Stimulated activated CD4-positive, alpha-beta T cell treated with anti-CD3 and anti-CD28 coated beads, Interleukin-4, amount 100 ng/mL, for 24 hours (primary cell): ENCODE data around the gene CMIP.

Experiments used
- DNase-seq: peaks from one replicate; pipeline ENCODE4 v3.0.0-alpha.2; 2020

Gene CMIP

GRCh38 chr16:81448154-81449131 is 3.8 kb downstream of the CMIP start:
- DNase-seq: no peak

- no peak for DNase-seq
Observed at GRCh38 chr16:81449241-81449640, 4.6 kb downstream of the CMIP start.

GRCh38 chr16:81449899-81450608 is 5.4 kb downstream of the CMIP start:
- DNase-seq: no peak

DNA sequence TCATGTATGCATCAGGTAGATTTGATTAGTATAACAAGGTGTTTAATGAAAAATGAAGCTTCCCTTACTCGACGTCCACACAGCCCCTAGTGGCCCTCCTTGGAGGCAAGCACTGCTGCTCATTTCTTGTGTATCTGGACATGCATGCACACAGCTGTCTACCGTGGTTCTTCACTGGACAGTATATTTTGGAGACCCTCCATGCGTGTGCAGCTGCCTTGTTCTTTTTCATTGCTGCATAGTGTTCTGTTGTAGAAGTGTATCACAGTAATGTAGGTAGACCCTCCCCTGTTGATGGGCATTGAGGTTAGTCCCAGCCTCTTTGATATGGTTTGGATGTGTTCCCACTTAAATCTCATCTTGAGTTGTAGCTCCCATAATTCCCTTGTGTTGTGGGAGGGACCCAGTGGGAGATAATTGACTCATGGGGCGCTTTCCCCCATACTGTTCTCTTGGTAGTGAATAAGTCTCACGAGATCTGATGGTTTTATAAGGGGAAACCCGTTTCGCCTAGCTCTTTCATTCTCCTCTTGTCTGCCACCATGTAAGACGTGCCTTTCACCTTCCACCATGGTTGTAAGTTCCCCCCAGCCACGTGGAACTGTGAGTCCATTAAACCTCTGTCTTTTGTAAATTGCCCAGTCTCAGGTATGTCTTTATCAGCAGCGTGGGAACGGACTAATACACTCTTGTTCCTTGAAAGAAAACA is 6.3 kb downstream of the CMIP start:
- no peak for DNase-seq

GRCh38 chr16:81451753-81452680 is 7.4 kb downstream of the CMIP start:
- peak; percentile 42 for DNase-seq

DNA sequence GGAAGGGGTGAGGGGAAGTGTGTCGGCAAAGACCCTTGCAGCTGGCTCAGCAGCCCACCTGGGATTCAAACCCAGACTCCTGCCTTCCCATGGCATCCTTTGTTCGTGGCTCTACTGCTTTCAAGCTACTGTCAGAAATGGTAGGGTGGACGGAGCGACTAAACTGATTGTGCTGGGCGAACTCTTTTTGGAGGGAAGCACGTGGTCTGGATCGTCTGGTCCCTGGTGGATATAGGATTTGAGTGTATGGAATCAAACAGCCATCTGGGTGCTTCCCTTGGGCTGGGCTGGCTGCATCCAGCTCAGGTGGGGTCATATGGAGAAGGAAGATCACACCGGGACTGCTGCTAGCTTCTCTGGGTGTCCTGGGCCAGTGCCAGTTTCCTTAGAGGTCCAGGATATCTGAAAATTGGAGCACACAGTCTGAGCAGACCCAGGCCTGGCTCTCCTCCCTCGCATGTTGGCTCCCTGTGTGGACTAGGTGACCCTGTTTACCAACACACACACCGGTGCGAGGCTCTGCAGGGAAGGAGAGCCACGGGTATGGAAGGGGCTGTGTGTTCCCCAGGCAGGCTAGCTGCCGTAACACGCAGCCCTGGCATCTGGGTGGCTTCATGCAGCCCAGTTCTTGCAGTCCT is 8.6 kb downstream of the CMIP start:
- no peak for DNase-seq

DNA sequence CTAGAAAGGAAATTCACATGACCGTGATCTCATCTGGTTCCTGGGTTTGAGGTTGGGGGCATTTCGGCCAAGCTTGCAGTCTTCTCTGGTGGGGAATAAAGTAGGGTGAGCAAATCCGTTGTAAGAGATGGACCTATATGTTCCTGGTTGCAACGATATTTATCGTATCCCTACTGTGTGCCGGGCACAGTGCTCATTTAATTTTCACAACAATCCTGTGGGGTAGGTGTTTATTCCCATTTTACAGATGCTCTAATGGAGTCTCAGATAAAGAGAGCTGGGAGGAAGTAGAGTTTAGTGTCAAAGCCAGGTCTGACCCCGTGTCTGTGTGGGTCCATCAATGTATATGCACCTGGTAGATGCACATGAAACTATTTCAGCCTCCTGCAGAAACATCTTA is 9.4 kb downstream of the CMIP start:
- DNase-seq: no peak

DNA sequence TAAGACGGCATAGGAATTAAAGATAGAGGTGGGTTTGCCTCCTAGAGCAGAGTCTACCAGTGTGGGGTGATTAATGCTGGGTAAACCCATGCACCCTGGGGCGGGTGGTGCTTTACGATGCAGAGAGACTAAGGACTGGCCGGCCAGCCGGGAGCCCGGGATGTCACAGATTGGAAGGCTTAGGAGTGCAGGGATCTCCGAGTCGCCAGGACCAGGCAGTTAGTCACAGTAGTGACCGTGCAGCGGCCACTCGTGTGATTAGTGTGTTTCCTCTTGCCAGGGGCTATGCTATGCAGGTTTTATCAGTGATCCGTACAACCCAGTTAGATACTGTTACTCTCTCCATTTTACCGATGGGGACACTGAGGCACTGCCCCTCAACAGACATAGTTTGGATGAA is 10.4 kb downstream of the CMIP start:
- DNase-seq: no peak

DNA sequence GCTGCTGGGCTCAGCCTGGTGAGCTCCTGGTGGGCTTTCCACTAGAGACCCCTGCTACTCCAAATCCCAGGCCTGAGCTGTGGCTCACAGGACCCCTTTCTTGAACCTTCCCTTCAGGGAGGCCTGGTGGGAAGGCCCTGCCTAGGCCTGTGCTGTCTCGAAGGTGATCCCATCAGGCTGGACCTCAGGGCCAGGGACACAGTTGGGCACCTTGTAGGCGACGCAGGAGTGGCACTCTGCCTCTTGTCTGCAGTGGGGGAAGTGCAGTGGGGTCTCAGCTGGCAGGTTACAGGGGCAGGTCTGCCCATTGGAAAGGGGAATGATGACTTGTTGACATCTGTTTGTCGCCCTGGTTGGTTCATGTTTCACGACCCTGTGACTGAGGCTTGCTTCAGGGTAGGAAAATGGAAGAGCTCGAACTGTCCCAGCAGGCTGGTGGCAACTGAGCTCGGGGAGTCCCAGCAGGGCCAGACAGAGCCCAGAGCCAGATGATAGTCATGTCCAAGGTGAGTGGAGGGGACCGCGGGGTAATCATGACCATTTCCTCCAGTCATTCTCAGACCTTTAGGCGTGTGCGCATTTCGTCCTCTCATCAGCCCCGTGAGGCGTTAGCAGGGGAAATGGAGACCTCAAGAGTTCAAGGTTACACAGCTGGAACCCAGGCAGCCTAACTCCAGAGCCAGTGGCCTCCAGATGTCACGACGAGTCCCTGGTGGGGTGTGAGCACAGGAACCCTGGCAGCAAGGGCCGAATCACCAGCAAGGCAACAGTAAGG is 11.3 kb downstream of the CMIP start:
- no peak for DNase-seq

GRCh38 chr16:81456523-81457325 is 12.1 kb downstream of the CMIP start:
- no peak for DNase-seq

DNA sequence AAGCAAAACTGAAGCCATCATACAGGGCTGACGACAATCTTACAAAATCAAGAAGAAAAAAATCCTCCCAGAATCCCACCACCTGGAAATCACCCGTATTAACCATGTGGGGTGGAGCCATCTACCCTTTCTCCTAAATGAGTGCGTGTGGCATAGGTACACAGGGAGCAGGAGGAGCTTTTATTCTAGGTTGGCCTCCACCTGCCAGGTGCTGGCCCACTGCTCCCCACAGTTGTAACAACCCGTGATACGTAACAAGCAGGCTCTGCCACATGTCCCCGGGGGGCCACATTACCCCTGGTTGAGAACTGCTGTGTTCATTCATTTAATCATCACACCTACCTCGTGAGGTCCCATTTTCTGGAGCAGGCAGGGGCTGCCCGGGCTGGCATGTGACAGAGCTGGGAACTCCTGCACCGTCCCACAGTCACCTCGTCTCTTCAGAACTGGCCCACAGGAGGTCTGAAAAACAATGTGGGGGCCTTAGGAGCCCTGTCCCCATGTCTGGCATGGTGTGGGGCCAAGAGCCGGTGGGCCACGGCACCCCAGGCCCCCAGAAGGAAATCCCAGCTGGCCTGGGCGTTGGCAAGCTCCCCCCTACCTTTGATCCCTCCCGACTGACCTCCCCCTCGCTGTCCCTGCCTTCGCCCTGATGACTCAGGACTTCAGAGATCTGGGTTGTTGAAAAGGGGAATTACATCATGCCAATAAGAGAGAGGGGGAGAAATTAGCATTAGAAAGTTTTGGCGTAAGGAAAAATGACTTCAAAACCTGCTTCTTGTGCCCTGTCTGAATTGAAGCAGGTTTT is 12.9 kb downstream of the CMIP start:
- no peak for DNase-seq

- DNase-seq: no peak
Observed at GRCh38 chr16:81458149-81458669, 13.6 kb downstream of the CMIP start.

DNA sequence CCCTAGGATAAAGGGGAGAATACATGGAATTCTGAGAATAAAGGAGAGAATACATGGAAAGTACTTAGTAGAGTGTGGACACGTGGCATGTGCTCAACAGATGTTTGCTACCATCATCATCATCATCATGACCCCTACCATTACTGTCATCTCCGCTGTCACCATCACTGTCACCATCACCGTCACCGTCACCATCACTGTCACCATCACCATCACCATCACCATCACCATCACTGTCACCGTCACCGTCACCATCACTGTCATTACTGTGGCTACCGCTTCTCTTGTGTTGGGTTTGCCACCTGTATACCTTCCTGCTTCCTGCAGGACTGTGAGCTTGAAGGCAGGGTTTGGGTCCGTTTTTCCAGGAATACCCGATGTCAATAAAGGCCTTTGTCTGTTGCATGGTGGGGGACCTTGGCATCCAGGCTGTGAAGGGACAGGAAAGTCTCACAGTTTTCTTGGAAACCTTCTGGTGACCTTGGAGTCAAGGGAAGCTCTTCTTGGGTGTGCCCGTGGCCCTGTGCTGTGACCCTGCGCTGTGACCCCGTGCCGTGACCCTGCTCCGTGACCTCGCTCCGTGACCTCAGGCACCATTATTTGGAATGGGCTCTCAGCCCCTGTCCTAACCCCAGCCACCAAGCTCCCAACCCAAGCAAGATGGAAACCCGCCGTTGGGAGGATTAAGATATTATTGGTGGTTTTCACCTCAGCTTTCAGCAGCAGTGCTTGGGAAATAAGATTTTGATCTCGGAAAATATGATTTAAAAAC is 14.4 kb downstream of the CMIP start:
- no peak for DNase-seq

DNA sequence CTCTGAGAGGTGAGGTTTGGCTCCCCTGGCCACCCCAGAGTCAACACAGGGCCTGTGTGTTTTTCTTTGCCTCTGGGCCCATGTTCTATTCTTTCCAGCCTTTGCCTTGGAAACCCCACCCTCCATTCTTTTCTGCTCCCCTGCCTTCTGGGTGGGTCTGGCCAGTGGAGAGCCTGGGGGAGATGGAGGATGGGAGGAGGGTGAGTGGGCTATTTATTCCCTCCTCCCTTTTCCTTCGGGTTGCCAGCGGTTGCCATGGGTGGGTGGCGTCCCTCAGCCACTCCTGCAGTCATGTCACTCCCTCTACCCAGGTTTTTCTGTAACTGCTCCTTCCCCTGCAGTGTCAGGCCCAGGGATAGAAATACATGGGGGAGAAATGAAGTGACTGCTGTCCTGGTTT is 15.5 kb downstream of the CMIP start:
- DNase-seq: no peak

- no peak for DNase-seq
Observed at GRCh38 chr16:81461243-81461642, 16.6 kb downstream of the CMIP start.

- DNase-seq: no peak
Observed at GRCh38 chr16:81461766-81462165, 17.2 kb downstream of the CMIP start.

DNA sequence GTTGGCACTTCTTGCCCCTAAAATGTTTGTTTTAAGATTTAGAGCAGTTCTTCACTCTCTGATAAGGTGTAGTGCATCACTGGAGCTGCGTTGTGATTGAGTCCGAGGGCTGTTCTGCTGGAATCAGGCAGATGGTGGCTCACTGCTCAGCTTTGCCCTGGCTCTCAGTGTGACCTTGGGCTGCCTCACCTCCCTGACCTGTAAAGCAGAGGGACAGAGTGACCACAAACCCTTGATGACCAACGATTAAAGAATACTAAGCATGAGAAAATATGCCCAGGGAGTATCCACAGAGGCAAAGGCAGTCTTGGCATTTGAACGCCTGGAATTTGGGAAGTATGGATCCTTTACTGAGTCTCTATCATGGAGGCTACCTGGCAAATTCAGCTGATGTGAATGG is 18.1 kb downstream of the CMIP start:
- no peak for DNase-seq

GRCh38 chr16:81463296-81463890 is 18.8 kb downstream of the CMIP start:
- no peak for DNase-seq
